Right atrium auricular region (tissue), 2 donors: ENCODE results near the gene SYT1. TPM values are rescaled to one million over a fixed set of nuclear protein-coding genes. Genes with fewer than 3 reads are reported as not detected.
"Not testable (repeated sequence)": the region's sequence is repeated elsewhere in the genome, so short reads cannot be mapped to it uniquely, and the experiment has no call there.

ENCODE experiments used
- DNase-seq: peaks from one replicate; pipeline ENCODE4 v3.0.0-alpha.2; 2019; ENCODE audit warnings: low spot score
- H3K27ac ChIP-seq, 2 donors: fragments of 200-600 bp; sonication (generic); 1 replicate in 1 of 2; 2 replicates in 1 of 2; pipeline ENCODE4 v1.5.1; 2016 to 2019
- H3K27me3 ChIP-seq, 2 donors: fragments of 200-600 bp; sonication (generic); one replicate each; pipeline versions ENCODE4 v1.5.1 to v1.6.0; 2017 to 2019
- H3K36me3 ChIP-seq: fragments of 200-600 bp; sonication (generic); one replicate; pipeline ENCODE4 v1.5.1; 2016
- H3K4me1 ChIP-seq, 2 donors: fragments of 200-600 bp; sonication (generic); one replicate each; pipeline versions ENCODE4 v1.5.1 to v1.6.0; 2017 to 2019
- H3K4me3 ChIP-seq, 2 donors: fragments of 200-600 bp; sonication (generic); 1 replicate in 1 of 2; 2 replicates in 1 of 2; pipeline ENCODE4 v1.5.1; 2017 to 2019; ENCODE audit warnings: mild to moderate bottlenecking in 1 of 2, moderate library complexity in 1 of 2
- H3K9me3 ChIP-seq, 2 donors: fragments of 200-600 bp; sonication (generic); one replicate each; pipeline ENCODE4 v1.5.1; 2019
- CTCF ChIP-seq, 2 donors: fragments of 200-600 bp; sonication (generic); IDR thresholded peaks; one replicate each; pipeline ENCODE4 v1.5.1; 2019; ENCODE audit warnings: antibody characterized with exemption in 2 of 2
- total RNA-seq, 2 donors: library from RNA; depleted of rRNA; stranded (reverse); fragments of >200 nt; gene quantifications; one replicate each; pipeline ENCODE4 v1.1.0, GENCODE V29; 2016

Gene SYT1
- total RNA-seq, result under 1 TPM in 1 of 2 donors, not detected in 1; 0.16 TPM

DNA sequence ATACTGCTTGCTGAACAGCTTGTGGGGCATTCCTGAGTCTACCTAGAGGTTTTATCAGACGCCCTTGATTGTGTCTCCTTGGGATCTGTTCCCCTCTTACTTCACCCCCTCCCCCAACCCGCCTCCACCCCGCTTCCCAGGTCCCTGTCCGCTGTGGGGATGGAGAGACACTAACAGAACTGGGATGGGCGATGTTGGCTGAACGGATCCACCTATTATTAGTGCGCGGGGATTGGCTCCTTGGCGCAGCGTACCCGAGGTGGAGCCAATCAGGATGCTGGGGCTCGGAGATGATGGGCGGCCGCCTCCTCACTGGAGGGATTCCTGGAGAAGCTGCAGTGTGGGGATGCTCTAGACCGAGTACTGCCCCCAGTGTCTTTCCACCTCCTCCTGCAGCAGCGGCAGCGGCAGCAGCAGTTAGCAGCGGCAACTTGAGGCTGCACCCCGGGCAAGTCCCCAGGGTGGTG lies at the start of gene SYT1:
SYT1 (plus strand) TSS at position 372 of the 467 bp plus-strand sequence.
- no peak for TF ChIP-seq CTCF (IDR thresholded peaks at IDR 0.05)
- Histone ChIP-seq H3K9me3 (no peaks in the 10 kb centered on the region), H3K4me1 (peaks cover 0 to 21% of the 10 kb centered on the region in 2 donors), H3K27me3 (peaks cover 0 to 9% of the 10 kb centered on the region in 2 donors), H3K4me3 (peak within 1 kb of the TSS; percentile 18 to 44), H3K27ac (no peak within 1 kb of the TSS), H3K36me3 (no peaks in the 10 kb centered on the region)
- no peak for DNase-seq

DNA sequence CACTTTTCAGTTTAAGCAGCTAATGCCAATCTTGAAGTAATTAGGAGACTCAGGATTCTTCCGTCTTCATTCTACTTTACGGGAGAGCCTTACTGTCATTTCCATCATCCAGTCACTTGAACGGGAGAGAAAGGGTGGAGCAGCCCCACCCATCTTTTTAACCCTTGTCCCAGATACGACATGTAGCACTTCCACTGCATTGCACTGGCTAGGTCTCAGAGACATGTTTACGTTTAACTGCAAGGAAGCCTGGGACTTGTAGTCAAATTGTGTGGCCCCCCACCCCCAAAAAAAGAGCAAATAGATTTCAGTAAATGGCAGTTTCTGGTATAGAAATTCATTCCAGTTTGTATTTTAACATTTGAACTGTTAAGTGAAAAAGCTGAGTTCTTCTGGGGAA lies 46.1 kb upstream of the SYT1 start:
- no peaks in the 10 kb centered on the region for H3K4me1 ChIP-seq
- no peak for DNase-seq
- H3K27me3 ChIP-seq, result no peaks in the 10 kb centered on the region
- no peaks in the 10 kb centered on the region for H3K9me3 ChIP-seq
- no peak overlapping the region for H3K4me3 ChIP-seq
- TF ChIP-seq CTCF (IDR thresholded peaks at IDR 0.05), result no peak
- no peaks in the 10 kb centered on the region for H3K36me3 ChIP-seq
- H3K27ac ChIP-seq, result no peak overlapping the region

GRCh38 chr12:78820946-78821345 lies 43.6 kb upstream of the SYT1 start:
- Histone ChIP-seq H3K27ac (no peak overlapping the region), H3K36me3 (no peaks in the 10 kb centered on the region), H3K4me3 (no peak overlapping the region), H3K27me3 (no peaks in the 10 kb centered on the region), H3K4me1 (no peaks in the 10 kb centered on the region), H3K9me3 (no peaks in the 10 kb centered on the region)
- no peak for DNase-seq
- TF ChIP-seq CTCF (IDR thresholded peaks at IDR 0.05), result no peak

- Histone ChIP-seq H3K4me3 (no peak overlapping the region), H3K27me3 (no peaks in the 10 kb centered on the region), H3K27ac (no peak overlapping the region), H3K9me3 (no peaks in the 10 kb centered on the region), H3K4me1 (no peaks in the 10 kb centered on the region), H3K36me3 (no peaks in the 10 kb centered on the region)
- TF ChIP-seq CTCF (IDR thresholded peaks at IDR 0.05), result no peak
- no peak for DNase-seq
These were observed 39.7 kb upstream of the SYT1 start for GRCh38 chr12:78824918-78825317.

DNA sequence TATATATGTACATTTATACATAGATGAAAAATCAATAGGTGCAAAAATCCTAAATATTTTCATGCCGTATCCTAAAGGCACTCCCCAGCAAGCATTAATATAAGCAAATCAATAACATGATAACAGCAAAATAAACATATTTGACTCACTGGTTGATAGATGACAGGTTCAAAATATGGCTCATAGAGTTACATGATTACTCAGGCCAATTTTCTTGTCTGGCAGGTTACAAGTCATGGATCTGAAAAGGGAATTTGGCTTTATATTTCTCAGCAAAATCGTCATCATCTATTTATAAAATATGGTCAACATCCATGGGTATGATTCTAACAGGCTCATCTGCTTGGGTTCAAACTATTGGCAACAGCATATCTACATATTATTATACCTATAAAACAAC lies 34.9 kb upstream of the SYT1 start:
- H3K9me3 ChIP-seq, result no peaks in the 10 kb centered on the region
- no peak for TF ChIP-seq CTCF (IDR thresholded peaks at IDR 0.05)
- no peak for DNase-seq
- H3K4me1 ChIP-seq, result no peaks in the 10 kb centered on the region
- no peaks in the 10 kb centered on the region for H3K36me3 ChIP-seq
- H3K4me3 ChIP-seq, result no peak overlapping the region
- no peaks in the 10 kb centered on the region for H3K27me3 ChIP-seq
- no peak overlapping the region for H3K27ac ChIP-seq

- Histone ChIP-seq H3K9me3 (no peaks in the 10 kb centered on the region), H3K4me1 (no peaks in the 10 kb centered on the region), H3K4me3 (no peak overlapping the region), H3K27me3 (no peaks in the 10 kb centered on the region), H3K36me3 (no peaks in the 10 kb centered on the region), H3K27ac (no peak overlapping the region)
- DNase-seq, result no peak
- TF ChIP-seq CTCF (IDR thresholded peaks at IDR 0.05), result no peak
These were observed 29.1 kb upstream of the SYT1 start for GRCh38 chr12:78835493-78835892.

- H3K27ac ChIP-seq, H3K27me3 ChIP-seq, DNase-seq, H3K4me1 ChIP-seq, H3K4me3 ChIP-seq, H3K36me3 ChIP-seq, H3K9me3 ChIP-seq: not testable (repeated sequence)
These were observed 24.0 kb upstream of the SYT1 start for GRCh38 chr12:78840518-78841019.
